Nephron progenitor cell (in vitro differentiated cells): ENCODE measurements around the gene PTAFR.
A peak's percentile ranks its signal among the peaks of the same experiment; 100 is the strongest.

Source experiments
- DNase-seq: peaks from one replicate; pipeline ENCODE4 v3.0.0; 2021
- H3K27ac Mint-ChIP-seq: 2 replicates; pipeline ENCODE4 v1.8.0; 2021; ENCODE audit warnings: mild to moderate bottlenecking, moderate library complexity, mixed read lengths
- H3K27me3 Mint-ChIP-seq: 2 replicates; pipeline ENCODE4 v1.8.0; 2021; ENCODE audit warnings: mild to moderate bottlenecking, low read depth, mixed read lengths; ENCODE audit not compliant: poor library complexity
- H3K36me3 Mint-ChIP-seq: 2 replicates; pipeline ENCODE4 v1.8.0; 2021; ENCODE audit warnings: low read depth, mixed read lengths
- H3K4me1 Mint-ChIP-seq: 2 replicates; pipeline ENCODE4 v1.8.0; 2021; ENCODE audit warnings: mixed read lengths
- H3K4me3 Mint-ChIP-seq: 2 replicates; pipeline ENCODE4 v1.8.0; 2021; ENCODE audit warnings: mild to moderate bottlenecking, moderate library complexity, mixed read lengths
- H3K9me3 Mint-ChIP-seq: 2 replicates; pipeline ENCODE4 v1.8.0; 2021; ENCODE audit warnings: mild to moderate bottlenecking, moderate library complexity, mixed read lengths
- CTCF ChIP-seq: fragments of 200-600 bp; sonication (generic); IDR thresholded peaks from 2 replicates; pipeline ENCODE4 v1.5.0; 2021; ENCODE audit warnings: antibody characterized with exemption

PTAFR gene

GRCh38 chr1:28154078-28154594 lies 22.4 kb downstream of the PTAFR start:
- Mint-ChIP-seq H3K4me3 (no peak overlapping the region), H3K27me3 (peaks cover 17% of the 10 kb centered on the region), H3K4me1 (peaks cover 5% of the 10 kb centered on the region), H3K27ac (no peak overlapping the region), H3K9me3 (peaks cover 6% of the 10 kb centered on the region), H3K36me3 (no peaks in the 10 kb centered on the region)
- DNase-seq: no peak
- TF ChIP-seq CTCF: no peak

- Mint-ChIP-seq H3K36me3 (no peaks in the 10 kb centered on the region), H3K27me3 (peaks cover 14% of the 10 kb centered on the region), H3K9me3 (peaks cover 6% of the 10 kb centered on the region), H3K4me1 (peaks cover 17% of the 10 kb centered on the region), H3K4me3 (no peak overlapping the region), H3K27ac (no peak overlapping the region)
- TF ChIP-seq CTCF: no peak
- DNase-seq: no peak
These were observed 26.2 kb downstream of the PTAFR start for GRCh38 chr1:28150125-28150780.

DNA sequence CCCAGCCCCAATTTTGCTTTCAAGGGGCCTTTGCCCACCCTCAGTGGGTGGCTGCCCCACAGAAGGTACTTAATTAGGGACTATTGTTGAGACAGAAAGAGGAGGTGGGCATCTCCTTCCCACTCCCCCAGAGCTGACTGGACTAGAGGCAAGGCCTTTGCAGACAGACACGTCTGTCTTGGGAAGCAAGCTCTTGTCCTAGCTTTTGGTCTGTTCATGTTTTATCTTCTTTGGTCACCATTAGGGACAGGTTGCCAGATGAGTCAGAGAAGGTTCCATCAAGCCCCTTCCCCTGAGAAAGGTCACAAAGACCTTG lies 27.7 kb downstream of the PTAFR start:
- Mint-ChIP-seq H3K27me3 (peaks cover 12% of the 10 kb centered on the region), H3K4me3 (no peak overlapping the region), H3K27ac (no peak overlapping the region), H3K36me3 (no peaks in the 10 kb centered on the region), H3K9me3 (peaks cover 6% of the 10 kb centered on the region), H3K4me1 (peaks cover 17% of the 10 kb centered on the region)
- DNase-seq: no peak
- TF ChIP-seq CTCF: no peak

- no peak for TF ChIP-seq CTCF
- Mint-ChIP-seq H3K4me1 (peaks cover 13% of the 10 kb centered on the region), H3K9me3 (peaks cover 6% of the 10 kb centered on the region), H3K27ac (no peak overlapping the region), H3K36me3 (no peaks in the 10 kb centered on the region), H3K4me3 (no peak overlapping the region), H3K27me3 (peaks cover 13% of the 10 kb centered on the region)
- DNase-seq: peak; percentile 20
These were observed 29.0 kb downstream of the PTAFR start for GRCh38 chr1:28147264-28148094.

GRCh38 chr1:28145728-28146127 lies 30.8 kb downstream of the PTAFR start:
- DNase-seq: no peak
- Mint-ChIP-seq H3K36me3 (no peaks in the 10 kb centered on the region), H3K9me3 (peaks cover 6% of the 10 kb centered on the region), H3K27me3 (peaks cover 11% of the 10 kb centered on the region), H3K27ac (no peak overlapping the region), H3K4me1 (peaks cover 13% of the 10 kb centered on the region), H3K4me3 (no peak overlapping the region)
- TF ChIP-seq CTCF: no peak
